Measurements from ENCODE around the gene PON1.

- TF ChIP-seq POLR2AphosphoS5 (IDR thresholded peaks at IDR 0.05; ENCODE audit: borderline replicate concordance, low read depth, low read length) = no peak
- TF ChIP-seq EZH2 (IDR thresholded peaks at IDR 0.05) = no peak
- no peak for TF ChIP-seq FOXP2 (optimal IDR thresholded peaks at IDR 0.05; ENCODE audit: control extremely low read depth, extremely low read length, insufficient read depth)
These were observed 10.1 kb upstream of the PON1 start for GRCh38 chr7:95334447-95334846.

Data from SK-N-MC (cell line).